H1 (cell line): Measurements from ENCODE around the gene ANK2. TPM values are rescaled to one million over a fixed set of nuclear protein-coding genes. Genes with fewer than 3 reads are reported as not detected.

Experiments used
- CBX8 ChIP-seq: fragments of 300-800, 300-1000 bp; sonication (generic); IDR thresholded peaks from 2 replicates; pipeline ENCODE4 v1.7.1; 2016; ENCODE audit warnings: low read depth, low read length, borderline replicate concordance
- CHD1 ChIP-seq: IDR thresholded peaks from 2 replicates; pipeline ENCODE4 v1.6.1; 2012; ENCODE audit warnings: low read depth, low read length, improper control_type of control experiment
- HDAC2 ChIP-seq, 2 experiments: fragments of 300-600 bp in 1 of 2; sonication (generic) in 1 of 2; IDR thresholded peaks; 2 replicates each; pipeline ENCODE4 v1.6.1; 2011 to 2012; ENCODE audit warnings: low read depth in 2 of 2, low read length in 2 of 2, mild to moderate bottlenecking in 2 of 2, moderate library complexity in 2 of 2, borderline replicate concordance in 1 of 2, inconsistent platforms in 1 of 2
- POLR2A ChIP-seq, 2 experiments: IDR thresholded peaks; 1 replicate in 1 of 2; 2 replicates in 1 of 2; pipeline ENCODE4 v1.6.1; 2011; ENCODE audit warnings: low read depth in 2 of 2, low read length in 2 of 2, mild to moderate bottlenecking in 2 of 2; ENCODE audit errors: control extremely low read depth in 1 of 2
- RBBP5 ChIP-seq: IDR thresholded peaks from 2 replicates; pipeline ENCODE4 v1.7.1; 2012; ENCODE audit warnings: low read depth, mild to moderate bottlenecking, inconsistent platforms, low read length, moderate library complexity, borderline replicate concordance
- SIN3A ChIP-seq, 2 experiments: IDR thresholded peaks in 1 of 2; conservative IDR thresholded peaks in 1 of 2; 2 replicates each; pipeline ENCODE4 v1.6.1; 2011 to 2012; ENCODE audit warnings: low read length in 2 of 2, improper control_type of control experiment in 1 of 2, low read depth in 1 of 2, mild to moderate bottlenecking in 1 of 2
- TBP ChIP-seq: IDR thresholded peaks from 2 replicates; pipeline ENCODE4 v1.6.1; 2011; ENCODE audit warnings: low read depth, low read length, improper control_type of control experiment
- polyA plus RNA-seq, 7 experiments: library from polyadenylated mRNA; depleted of rRNA in 3 of 7; stranded (reverse) in 5 of 7; unstranded in 2 of 7; fragments of >200 nt in 5 of 7; fragments of 200-250 nt in 2 of 7; gene quantifications; 1 replicate in 5 of 7; 2 replicates in 1 of 7; 4 replicates in 1 of 7; pipeline versions ENCODE4 v1.2.1 to v1.2.3, GENCODE V29; 2011 to 2013; ENCODE audit warnings: missing spikeins in 2 of 7, mixed read lengths in 2 of 7
- total RNA-seq: library from RNA; stranded (reverse); fragmentation: NEBNext Ultra II Directional; extraction: Animal tissue kit (Norgen Biotek cat#: 25700); gene quantifications from 2 replicates; pipeline ENCODE4 v1.2.1, GENCODE V29; 2021
- TF ChIP-seq, protein P1 (sequence below), 3 experiments: IDR thresholded peaks; 1 replicate in 2 of 3; 2 replicates in 1 of 3; pipeline versions ENCODE4 v1.5.1 to v1.6.1; 2011; ENCODE audit warnings: low read length in 3 of 3, mild to moderate bottlenecking in 3 of 3, inconsistent platforms in 2 of 3, low read depth in 1 of 3, moderate library complexity in 1 of 3; ENCODE audit not compliant: insufficient read depth in 1 of 3; ENCODE audit errors: control extremely low read depth in 1 of 3
- TF ChIP-seq, protein P2 (sequence below): IDR thresholded peaks from 2 replicates; pipeline ENCODE4 v1.6.1; 2011; ENCODE audit warnings: low read depth, mild to moderate bottlenecking, low read length; ENCODE audit not compliant: insufficient read depth

ANK2 gene
- total and polyA plus RNA-seq, 2 of the 8 experiments (the other 6 are each of a cell fraction or from before 2014, with no cell fraction given), result 14.2 to 35.1 TPM

DNA sequence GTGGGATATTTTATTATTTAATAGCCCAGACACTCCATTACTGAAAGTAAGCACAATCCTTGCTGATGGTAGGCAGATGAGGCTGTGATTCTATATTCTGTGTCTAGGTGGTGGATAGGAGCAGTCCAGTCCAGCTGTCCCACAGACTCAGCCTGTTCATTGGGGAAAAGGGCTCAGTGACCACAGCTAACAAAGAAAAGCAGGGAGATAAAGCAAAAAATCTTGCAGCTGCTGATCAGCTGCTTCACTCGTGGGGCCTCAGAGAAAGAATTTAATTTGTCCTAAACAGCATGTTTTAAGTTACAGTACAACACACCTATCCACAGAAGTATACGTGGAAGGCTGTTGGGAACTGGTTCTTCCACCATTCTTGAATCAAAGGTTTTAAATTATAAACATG lies 40.7 kb upstream of the ANK2 start (continued):
- TF ChIP-seq CBX8, result no peak
- TF ChIP-seq TBP, result no peak
- TF ChIP-seq, protein P1, sequence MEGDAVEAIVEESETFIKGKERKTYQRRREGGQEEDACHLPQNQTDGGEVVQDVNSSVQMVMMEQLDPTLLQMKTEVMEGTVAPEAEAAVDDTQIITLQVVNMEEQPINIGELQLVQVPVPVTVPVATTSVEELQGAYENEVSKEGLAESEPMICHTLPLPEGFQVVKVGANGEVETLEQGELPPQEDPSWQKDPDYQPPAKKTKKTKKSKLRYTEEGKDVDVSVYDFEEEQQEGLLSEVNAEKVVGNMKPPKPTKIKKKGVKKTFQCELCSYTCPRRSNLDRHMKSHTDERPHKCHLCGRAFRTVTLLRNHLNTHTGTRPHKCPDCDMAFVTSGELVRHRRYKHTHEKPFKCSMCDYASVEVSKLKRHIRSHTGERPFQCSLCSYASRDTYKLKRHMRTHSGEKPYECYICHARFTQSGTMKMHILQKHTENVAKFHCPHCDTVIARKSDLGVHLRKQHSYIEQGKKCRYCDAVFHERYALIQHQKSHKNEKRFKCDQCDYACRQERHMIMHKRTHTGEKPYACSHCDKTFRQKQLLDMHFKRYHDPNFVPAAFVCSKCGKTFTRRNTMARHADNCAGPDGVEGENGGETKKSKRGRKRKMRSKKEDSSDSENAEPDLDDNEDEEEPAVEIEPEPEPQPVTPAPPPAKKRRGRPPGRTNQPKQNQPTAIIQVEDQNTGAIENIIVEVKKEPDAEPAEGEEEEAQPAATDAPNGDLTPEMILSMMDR (IDR thresholded peaks at IDR 0.05; ENCODE audit: control extremely low read depth in 1 of 3, insufficient read depth in 1 of 3, low read depth in 1 of 3, low read length in 3 of 3), result no peak
- no peak for TF ChIP-seq SIN3A (conservative IDR thresholded peaks at IDR 0.05 in 1 of 2, IDR thresholded peaks at IDR 0.05 in 1 of 2; ENCODE audit: low read depth in 1 of 2, low read length in 2 of 2)
- no peak for TF ChIP-seq POLR2A (IDR thresholded peaks at IDR 0.05; ENCODE audit: control extremely low read depth in 1 of 2, low read depth in 2 of 2, low read length in 2 of 2)
- no peak for TF ChIP-seq RBBP5
- no peak for TF ChIP-seq CHD1
- TF ChIP-seq HDAC2 (IDR thresholded peaks at IDR 0.05; ENCODE audit: borderline replicate concordance in 1 of 2, low read depth in 2 of 2, low read length in 2 of 2), result no peak
- TF ChIP-seq, protein P2, sequence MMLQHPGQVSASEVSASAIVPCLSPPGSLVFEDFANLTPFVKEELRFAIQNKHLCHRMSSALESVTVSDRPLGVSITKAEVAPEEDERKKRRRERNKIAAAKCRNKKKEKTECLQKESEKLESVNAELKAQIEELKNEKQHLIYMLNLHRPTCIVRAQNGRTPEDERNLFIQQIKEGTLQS, result no peak
